ENCODE results near the gene FHIT.

FHIT gene

GRCh38 chr3:60365360-60365759 lies 885.9 kb downstream of the FHIT start:
- DNase-seq, result no peak

- no peak for DNase-seq
Observed at GRCh38 chr3:60364475-60364874, 886.8 kb downstream of the FHIT start.

- DNase-seq, result no peak
Observed at GRCh38 chr3:60363817-60364216, 887.4 kb downstream of the FHIT start.

GRCh38 chr3:60355825-60356224 lies 895.4 kb downstream of the FHIT start:
- DNase-seq, result no peak

- DNase-seq, result no peak
Observed at GRCh38 chr3:60351481-60351880, 899.8 kb downstream of the FHIT start.

GRCh38 chr3:60344340-60344739 lies 906.9 kb downstream of the FHIT start:
- no peak for DNase-seq

GRCh38 chr3:60343831-60344230 lies 907.4 kb downstream of the FHIT start:
- DNase-seq, result no peak

- no peak for DNase-seq
Observed at GRCh38 chr3:60339304-60339703, 911.9 kb downstream of the FHIT start.

GRCh38 chr3:60337421-60337820 lies 913.8 kb downstream of the FHIT start:
- no peak for DNase-seq

GRCh38 chr3:60336061-60336460 lies 915.2 kb downstream of the FHIT start:
- DNase-seq, result no peak

GRCh38 chr3:60333710-60334109 lies 917.5 kb downstream of the FHIT start:
- no peak for DNase-seq

- no peak for DNase-seq
Observed at GRCh38 chr3:60330107-60330506, 921.1 kb downstream of the FHIT start.

- no peak for DNase-seq
Observed at GRCh38 chr3:60325610-60326170, 925.6 kb downstream of the FHIT start.

GRCh38 chr3:60323651-60324050 lies 927.6 kb downstream of the FHIT start:
- no peak for DNase-seq

- no peak for DNase-seq
Observed at GRCh38 chr3:60323180-60323579, 928.1 kb downstream of the FHIT start.

- DNase-seq, result no peak
Observed at GRCh38 chr3:60322298-60322856, 928.9 kb downstream of the FHIT start.

GRCh38 chr3:60319179-60319858 lies 931.9 kb downstream of the FHIT start:
- DNase-seq, result no peak

- no peak for DNase-seq
Observed at GRCh38 chr3:60316121-60316797, 935.0 kb downstream of the FHIT start.

- DNase-seq, result no peak
Observed at GRCh38 chr3:60313951-60314461, 937.2 kb downstream of the FHIT start.

GRCh38 chr3:60313231-60313798 lies 937.9 kb downstream of the FHIT start:
- DNase-seq, result no peak

- no peak for DNase-seq
Observed at GRCh38 chr3:60309539-60310268, 941.5 kb downstream of the FHIT start.

GRCh38 chr3:60308808-60309207 lies 942.4 kb downstream of the FHIT start:
- DNase-seq, result no peak
